ENCODE data around the gene TMC6.

The TMC6 gene

GRCh38 chr17:78127888-78128550, 536 bp downstream of the TMC6 start:
- Histone ChIP-seq H3K4me1 (ENCODE audit: control insufficient read depth, insufficient read depth, low read length, poor library complexity, severe bottlenecking) (peaks cover 75% of the 10 kb centered on the region), H3K27ac (ENCODE audit: insufficient read depth, low read length, poor library complexity, severe bottlenecking) (peak overlapping the region; percentile 86), H3K4me3 (ENCODE audit: insufficient read depth, low read depth, low read length, poor library complexity, severe bottlenecking) (peak overlapping the region; percentile 97), H3K9me3 (ENCODE audit: control insufficient read depth, low read length) (no peaks in the 10 kb centered on the region), H3K36me3 (ENCODE audit: control insufficient read depth, insufficient read depth, low read length) (peaks cover 30% of the 10 kb centered on the region), H3K27me3 (replicated peaks; ENCODE audit: control insufficient read depth, insufficient read depth, low read length, poor library complexity, severe bottlenecking) (no peaks in the 10 kb centered on the region)
- no peak for DNase-seq

- H3K9me3 ChIP-seq (ENCODE audit: control insufficient read depth, low read length): no peaks in the 10 kb centered on the region
- DNase-seq: peak; percentile 56 to 66 (median 58)
- no peaks in the 10 kb centered on the region for H3K27me3 ChIP-seq (replicated peaks; ENCODE audit: control insufficient read depth, insufficient read depth, low read length, poor library complexity, severe bottlenecking)
- H3K4me1 ChIP-seq (ENCODE audit: control insufficient read depth, insufficient read depth, low read length, poor library complexity, severe bottlenecking): peaks cover 75% of the 10 kb centered on the region
- H3K4me3 ChIP-seq (ENCODE audit: insufficient read depth, low read depth, low read length, poor library complexity, severe bottlenecking): peak overlapping the region; percentile 97
- peaks cover 37% of the 10 kb centered on the region for H3K36me3 ChIP-seq (ENCODE audit: control insufficient read depth, insufficient read depth, low read length)
- peak overlapping the region; percentile 86 for H3K27ac ChIP-seq (ENCODE audit: insufficient read depth, low read length, poor library complexity, severe bottlenecking)
Observed at GRCh38 chr17:78127239-78127887, 1.2 kb downstream of the TMC6 start.

- H3K9me3 ChIP-seq (ENCODE audit: control insufficient read depth, low read length): no peaks in the 10 kb centered on the region
- no peak for DNase-seq
- H3K27ac ChIP-seq (ENCODE audit: insufficient read depth, low read length, poor library complexity, severe bottlenecking): peak overlapping the region; percentile 86
- peaks cover 77% of the 10 kb centered on the region for H3K4me1 ChIP-seq (ENCODE audit: control insufficient read depth, insufficient read depth, low read length, poor library complexity, severe bottlenecking)
- H3K36me3 ChIP-seq (ENCODE audit: control insufficient read depth, insufficient read depth, low read length): peaks cover 42% of the 10 kb centered on the region
- peak overlapping the region; percentile 97 for H3K4me3 ChIP-seq (ENCODE audit: insufficient read depth, low read depth, low read length, poor library complexity, severe bottlenecking)
- no peaks in the 10 kb centered on the region for H3K27me3 ChIP-seq (replicated peaks; ENCODE audit: control insufficient read depth, insufficient read depth, low read length, poor library complexity, severe bottlenecking)
Observed at GRCh38 chr17:78126895-78127238, 1.7 kb downstream of the TMC6 start.

DNA sequence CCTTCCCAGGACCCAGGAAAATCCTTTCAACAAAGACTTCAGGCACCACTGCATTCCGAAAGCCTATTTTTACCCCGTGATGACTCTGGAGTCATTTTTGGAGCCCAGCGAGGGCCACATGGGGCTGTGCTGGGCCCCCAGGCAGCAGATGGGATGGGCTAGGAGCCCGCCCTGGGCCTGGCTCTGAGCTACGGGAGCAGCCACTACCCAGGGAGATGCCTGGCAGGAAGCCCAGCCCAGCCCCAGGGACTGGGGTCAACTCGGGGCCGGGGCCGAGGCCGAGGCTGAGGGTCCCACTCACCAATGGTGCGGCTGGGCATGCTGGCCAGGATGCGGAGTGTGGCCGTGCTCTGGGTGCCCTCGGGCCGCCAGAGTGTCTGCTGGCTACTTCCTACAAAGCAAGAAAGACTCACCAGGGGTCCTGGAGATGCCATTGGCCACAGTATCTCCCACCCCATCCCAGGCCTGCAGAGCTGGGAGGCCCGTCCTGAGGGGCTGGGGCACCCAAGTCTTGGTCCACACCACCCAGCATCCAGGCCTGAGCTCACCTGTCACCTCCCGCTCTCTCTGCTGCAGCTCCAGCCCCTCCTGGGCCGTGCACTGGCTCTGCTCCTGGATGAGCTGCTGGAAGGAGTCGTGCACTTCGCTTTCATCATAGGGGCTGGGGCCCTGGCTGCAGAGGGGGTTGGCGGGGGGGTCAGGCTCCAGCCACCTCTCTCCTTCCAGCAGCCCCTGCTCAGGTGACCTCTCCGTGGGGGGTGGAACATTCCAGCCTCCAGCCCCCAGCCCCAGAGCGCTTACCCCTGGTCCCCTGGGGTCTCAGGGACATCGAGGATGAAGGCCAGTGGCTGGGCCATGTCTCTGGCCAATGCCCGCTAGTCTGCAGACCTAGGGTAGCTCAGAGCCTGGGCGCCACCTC, 2.3 kb downstream of the TMC6 start:
- no peaks in the 10 kb centered on the region for H3K9me3 ChIP-seq (ENCODE audit: control insufficient read depth, low read length)
- H3K27ac ChIP-seq (ENCODE audit: insufficient read depth, low read length, poor library complexity, severe bottlenecking): peak overlapping the region; percentile 86
- no peaks in the 10 kb centered on the region for H3K27me3 ChIP-seq (replicated peaks; ENCODE audit: control insufficient read depth, insufficient read depth, low read length, poor library complexity, severe bottlenecking)
- H3K4me3 ChIP-seq (ENCODE audit: insufficient read depth, low read depth, low read length, poor library complexity, severe bottlenecking): peak overlapping the region; percentile 97
- peaks cover 46% of the 10 kb centered on the region for H3K36me3 ChIP-seq (ENCODE audit: control insufficient read depth, insufficient read depth, low read length)
- peaks cover 83% of the 10 kb centered on the region for H3K4me1 ChIP-seq (ENCODE audit: control insufficient read depth, insufficient read depth, low read length, poor library complexity, severe bottlenecking)
- DNase-seq: no peak

DNA sequence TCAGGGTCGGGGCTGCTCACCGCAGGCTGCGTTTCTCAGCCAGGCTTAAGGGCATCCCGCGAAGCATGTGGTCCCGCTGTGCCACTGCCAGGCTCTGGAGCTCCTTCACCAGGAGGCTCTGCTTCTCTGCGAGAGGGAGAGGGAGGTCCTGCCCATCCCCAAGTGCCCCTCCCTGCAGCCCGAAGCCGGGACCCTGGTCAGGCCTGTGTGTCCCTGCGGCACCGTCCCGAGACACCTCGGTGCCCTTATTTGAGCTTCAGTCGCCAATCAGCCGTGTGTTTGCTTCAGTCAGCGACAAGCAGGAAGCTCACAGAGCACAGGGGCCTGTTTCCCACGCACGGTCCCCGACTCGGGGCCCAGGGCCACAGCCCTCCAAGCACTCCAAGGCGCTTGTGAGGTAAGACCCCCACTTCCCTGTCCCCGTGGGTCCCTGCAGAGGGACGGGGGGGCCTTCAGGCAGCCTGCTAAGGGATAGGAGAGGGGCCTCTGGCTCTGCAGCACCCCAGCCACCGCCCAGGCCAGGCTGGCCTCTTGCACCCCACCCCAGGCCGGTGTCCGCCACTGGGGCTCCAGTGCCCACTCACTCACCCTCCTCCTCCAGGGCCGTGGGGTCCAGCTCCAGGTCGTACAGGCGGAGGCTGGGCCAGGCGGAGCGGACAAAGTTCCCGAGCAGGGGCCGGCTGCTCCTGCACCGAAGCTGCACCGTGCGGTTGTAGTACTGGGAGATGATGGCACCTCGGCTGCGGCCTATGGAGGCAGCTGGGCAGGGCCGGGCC, 3.2 kb downstream of the TMC6 start:
- H3K4me1 ChIP-seq (ENCODE audit: control insufficient read depth, insufficient read depth, low read length, poor library complexity, severe bottlenecking): peaks cover 83% of the 10 kb centered on the region
- H3K36me3 ChIP-seq (ENCODE audit: control insufficient read depth, insufficient read depth, low read length): peaks cover 51% of the 10 kb centered on the region
- peak overlapping the region; percentile 97 for H3K4me3 ChIP-seq (ENCODE audit: insufficient read depth, low read depth, low read length, poor library complexity, severe bottlenecking)
- no peaks in the 10 kb centered on the region for H3K9me3 ChIP-seq (ENCODE audit: control insufficient read depth, low read length)
- no peaks in the 10 kb centered on the region for H3K27me3 ChIP-seq (replicated peaks; ENCODE audit: control insufficient read depth, insufficient read depth, low read length, poor library complexity, severe bottlenecking)
- DNase-seq: peak in 1 of 3 donors; percentile 23
- H3K27ac ChIP-seq (ENCODE audit: insufficient read depth, low read length, poor library complexity, severe bottlenecking): peak overlapping the region; percentile 86

DNA sequence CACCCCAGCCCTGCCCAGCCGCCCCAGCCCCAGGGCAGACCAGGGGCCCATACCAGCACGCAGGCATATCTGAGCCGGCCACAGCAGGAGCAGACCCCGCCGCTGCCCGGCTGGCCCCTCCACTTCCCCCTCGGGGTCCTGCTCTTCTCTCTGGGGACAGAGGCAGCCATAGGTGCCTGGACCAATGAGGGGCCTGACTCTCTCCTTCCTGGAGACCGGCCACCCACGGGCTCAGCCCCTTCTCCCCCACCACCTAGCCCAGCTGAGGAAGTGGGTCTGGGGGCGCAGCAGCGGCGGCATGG, 3.8 kb downstream of the TMC6 start:
- peaks cover 78% of the 10 kb centered on the region for H3K4me1 ChIP-seq (ENCODE audit: control insufficient read depth, insufficient read depth, low read length, poor library complexity, severe bottlenecking)

GRCh38 chr17:78124081-78124835, 4.3 kb downstream of the TMC6 start:
- peaks cover 57% of the 10 kb centered on the region for H3K36me3 ChIP-seq (ENCODE audit: control insufficient read depth, insufficient read depth, low read length)
- no peaks in the 10 kb centered on the region for H3K9me3 ChIP-seq (ENCODE audit: control insufficient read depth, low read length)
- peak overlapping the region; percentile 97 for H3K4me3 ChIP-seq (ENCODE audit: insufficient read depth, low read depth, low read length, poor library complexity, severe bottlenecking)
- no peaks in the 10 kb centered on the region for H3K27me3 ChIP-seq (replicated peaks; ENCODE audit: control insufficient read depth, insufficient read depth, low read length, poor library complexity, severe bottlenecking)
- H3K4me1 ChIP-seq (ENCODE audit: control insufficient read depth, insufficient read depth, low read length, poor library complexity, severe bottlenecking): peaks cover 73% of the 10 kb centered on the region
- DNase-seq: no peak
- H3K27ac ChIP-seq (ENCODE audit: insufficient read depth, low read length, poor library complexity, severe bottlenecking): peak overlapping the region; percentile 86

More for the DNA sequence above, 3.8 kb downstream of the TMC6 start:
- Histone ChIP-seq H3K36me3 (ENCODE audit: control insufficient read depth, insufficient read depth, low read length) (peaks cover 53% of the 10 kb centered on the region), H3K4me3 (ENCODE audit: insufficient read depth, low read depth, low read length, poor library complexity, severe bottlenecking) (peak overlapping the region; percentile 97), H3K27ac (ENCODE audit: insufficient read depth, low read length, poor library complexity, severe bottlenecking) (peak overlapping the region; percentile 86), H3K27me3 (replicated peaks; ENCODE audit: control insufficient read depth, insufficient read depth, low read length, poor library complexity, severe bottlenecking) (no peaks in the 10 kb centered on the region), H3K9me3 (ENCODE audit: control insufficient read depth, low read length) (no peaks in the 10 kb centered on the region)
- DNase-seq: no peak

GRCh38 chr17:78123258-78123929, 5.2 kb downstream of the TMC6 start:
- peak overlapping the region; percentile 30 for H3K4me3 ChIP-seq (ENCODE audit: insufficient read depth, low read depth, low read length, poor library complexity, severe bottlenecking)
- H3K36me3 ChIP-seq (ENCODE audit: control insufficient read depth, insufficient read depth, low read length): peaks cover 65% of the 10 kb centered on the region
- H3K4me1 ChIP-seq (ENCODE audit: control insufficient read depth, insufficient read depth, low read length, poor library complexity, severe bottlenecking): peaks cover 72% of the 10 kb centered on the region
- no peaks in the 10 kb centered on the region for H3K27me3 ChIP-seq (replicated peaks; ENCODE audit: control insufficient read depth, insufficient read depth, low read length, poor library complexity, severe bottlenecking)
- no peaks in the 10 kb centered on the region for H3K9me3 ChIP-seq (ENCODE audit: control insufficient read depth, low read length)
- no peak for DNase-seq
- H3K27ac ChIP-seq (ENCODE audit: insufficient read depth, low read length, poor library complexity, severe bottlenecking): peak overlapping the region; percentile 86

- Histone ChIP-seq H3K4me1 (ENCODE audit: control insufficient read depth, insufficient read depth, low read length, poor library complexity, severe bottlenecking) (peaks cover 73% of the 10 kb centered on the region), H3K27me3 (replicated peaks; ENCODE audit: control insufficient read depth, insufficient read depth, low read length, poor library complexity, severe bottlenecking) (no peaks in the 10 kb centered on the region), H3K27ac (ENCODE audit: insufficient read depth, low read length, poor library complexity, severe bottlenecking) (peak overlapping the region; percentile 86), H3K36me3 (ENCODE audit: control insufficient read depth, insufficient read depth, low read length) (peaks cover 68% of the 10 kb centered on the region), H3K9me3 (ENCODE audit: control insufficient read depth, low read length) (no peaks in the 10 kb centered on the region), H3K4me3 (ENCODE audit: insufficient read depth, low read depth, low read length, poor library complexity, severe bottlenecking) (peak overlapping the region; percentile 30)
- no peak for DNase-seq
Observed at GRCh38 chr17:78122931-78123249, 5.7 kb downstream of the TMC6 start.
